HepG2 (cell line): Measurements from ENCODE around the gene CFAP210. TPM values are rescaled to one million over a fixed set of nuclear protein-coding genes. Genes with fewer than 3 reads are reported as not detected.

ENCODE experiments used
- ATAC-seq: fragments of 200-7000 bp; cut with Tn5 transposase; 3 replicates; pipeline ENCODE4 v1.9.1; 2020; ENCODE audit warnings: mild to moderate bottlenecking, moderate library complexity
- BruUV-seq: library from RNA; stranded (reverse); fragments of 400-500 nt; replicated peaks from 2 replicates; lab custom pipeline; 2021; lab: Mats Ljungman, UMichigan
- CTCF ChIA-PET: fragments of 300-600 bp; formaldehyde crosslinking; extraction: SDS; loops from one replicate; lab custom pipeline; 2021; ENCODE audit warnings: low total read pairs, inconsistent platforms, low intra/inter-chr PET ratio; lab: Yijun Ruan, JAX
- POLR2A ChIA-PET: fragments of 350-600 bp; sonication (Branson Sonifier 250); formaldehyde crosslinking; loops from one replicate; lab custom pipeline; 2020; ENCODE audit warnings: antibody characterized with exemption, inconsistent platforms; lab: Yijun Ruan, JAX
- DNase-seq: peaks from one replicate; pipeline ENCODE4 v3.0.0-alpha.2; 2015; ENCODE audit warnings: low spot score
- FAIRE-seq: peaks from 3 replicates; lab custom pipeline; 2011; peaks lifted over from hg19 to GRCh38; lab: Jason Lieb, UNC
- H2AFZ ChIP-seq: one replicate; pipeline ENCODE4 v1.6.1; 2011; ENCODE audit warnings: low read length, inconsistent platforms
- H3K27ac ChIP-seq: fragments of 300-600 bp; 3 replicates; pipeline ENCODE4 v1.8.0; 2011; ENCODE audit warnings: mixed run types, mild to moderate bottlenecking, mixed read lengths, low read length, inconsistent platforms; ENCODE audit not compliant: insufficient read depth; ENCODE audit errors: extremely low read length
- H3K27me3 ChIP-seq, 2 experiments: fragments of 200-600 bp in 1 of 2; 2 replicates in 1 of 2; 3 replicates in 1 of 2; pipeline versions ENCODE4 v1.6.0 to v1.8.0; 2011; ENCODE audit warnings: low read length in 2 of 2, mild to moderate bottlenecking in 2 of 2, moderate library complexity in 2 of 2, inconsistent platforms in 1 of 2; ENCODE audit not compliant: insufficient read depth in 2 of 2, control insufficient read depth in 1 of 2
- H3K36me3 ChIP-seq, 2 experiments: fragments of 200-600 bp in 1 of 2; replicated peaks in 1 of 2; 2 replicates in 1 of 2; 3 replicates in 1 of 2; pipeline versions ENCODE4 v1.5.1 to v1.8.0; 2011; ENCODE audit warnings: low read length in 2 of 2, inconsistent platforms in 1 of 2; ENCODE audit not compliant: insufficient read depth in 2 of 2, control insufficient read depth in 1 of 2
- H3K4me1 ChIP-seq: 2 replicates; pipeline ENCODE4 v1.5.1; 2012; ENCODE audit warnings: low read length, inconsistent platforms; ENCODE audit not compliant: insufficient read depth
- H3K4me2 ChIP-seq: 2 replicates; pipeline ENCODE4 v1.6.0; 2011; ENCODE audit warnings: low read depth, low read length, inconsistent platforms
- H3K4me3 ChIP-seq, 3 experiments: fragments of 200-600 bp in 1 of 3; sonication (generic), shearing (Covaris generic) in 1 of 3; replicated peaks in 1 of 3; 2 replicates each; pipeline ENCODE4 v1.5.1; 2011 to 2016; ENCODE audit warnings: low read length in 3 of 3, inconsistent platforms in 2 of 3, low read depth in 2 of 3, mild to moderate bottlenecking in 2 of 3, control low read depth in 1 of 3, mixed read lengths in 1 of 3; ENCODE audit not compliant: insufficient read depth in 1 of 3
- H3K79me2 ChIP-seq: one replicate; pipeline ENCODE4 v1.6.1; 2011; ENCODE audit warnings: low read length, inconsistent platforms; ENCODE audit not compliant: insufficient read depth
- H3K9ac ChIP-seq: 2 replicates; pipeline ENCODE4 v1.6.0; 2011; ENCODE audit warnings: mild to moderate bottlenecking, low read depth, low read length, inconsistent platforms; ENCODE audit not compliant: insufficient read depth
- H3K9me3 ChIP-seq: 2 replicates; pipeline ENCODE4 v1.5.1; 2012; ENCODE audit warnings: mild to moderate bottlenecking, low read length
- H4K20me1 ChIP-seq: 2 replicates; pipeline ENCODE4 v1.6.0; 2011; ENCODE audit warnings: inconsistent platforms, mild to moderate bottlenecking, low read length, moderate library complexity; ENCODE audit not compliant: insufficient read depth
- CBX2 ChIP-seq, 2 experiments: fragments of 200-600 bp in 1 of 2; sonication (generic); formaldehyde crosslinking in 1 of 2; IDR thresholded peaks; 2 replicates each; pipeline versions ENCODE4 v1.7.0 to v1.8.1; 2018 to 2022; ENCODE audit warnings: low read depth in 2 of 2, low read length in 1 of 2, mild to moderate bottlenecking in 1 of 2, missing genetic modification reagents in 1 of 2
- CREB1 ChIP-seq, 2 experiments: fragments of 450-650 bp in 1 of 2; IDR thresholded peaks; 2 replicates each; pipeline ENCODE4 v1.6.1; 2016 to 2017; ENCODE audit warnings: control low read depth in 1 of 2, mild to moderate bottlenecking in 1 of 2, missing compliant biosample characterization in 1 of 2, missing genetic modification characterization in 1 of 2
- FOXP1 ChIP-seq, 2 experiments: fragments of 450-650 bp in 1 of 2; IDR thresholded peaks; 2 replicates each; pipeline ENCODE4 v1.6.1; 2017 to 2018; ENCODE audit warnings: antibody characterized with exemption in 1 of 2
- MTA1 ChIP-seq: sonication (generic); formaldehyde crosslinking; IDR thresholded peaks from 2 replicates; pipeline ENCODE4 v1.4.0; 2020; ENCODE audit warnings: missing genetic modification reagents, mild to moderate bottlenecking, borderline replicate concordance
- THYN1 ChIP-seq: sonication (generic); formaldehyde crosslinking; IDR thresholded peaks from 2 replicates; pipeline ENCODE4 v1.8.1; 2023; ENCODE audit warnings: low read depth, mild to moderate bottlenecking, moderate library complexity, missing genetic modification reagents, borderline replicate concordance
- TOPORS ChIP-seq: sonication (generic); formaldehyde crosslinking; IDR thresholded peaks from 2 replicates; pipeline ENCODE4 v1.8.0; 2023; ENCODE audit warnings: mild to moderate bottlenecking, missing genetic modification reagents
- ZFP36L2 ChIP-seq: sonication (generic); formaldehyde crosslinking; IDR thresholded peaks from 2 replicates; pipeline ENCODE4 v1.4.0; 2020; ENCODE audit warnings: missing genetic modification reagents
- ZNF160 ChIP-seq: sonication (generic); formaldehyde crosslinking; IDR thresholded peaks from 2 replicates; pipeline ENCODE4 v1.8.0; 2022; ENCODE audit warnings: mild to moderate bottlenecking, inconsistent platforms, missing genetic modification reagents
- ZNF382 ChIP-seq: sonication (generic); formaldehyde crosslinking; IDR thresholded peaks from 2 replicates; pipeline ENCODE4 v1.5.0; 2020; ENCODE audit warnings: missing genetic modification reagents, mild to moderate bottlenecking, borderline replicate concordance
- ZNF460 ChIP-seq: sonication (generic); formaldehyde crosslinking; IDR thresholded peaks from 2 replicates; pipeline ENCODE4 v1.5.1; 2020; ENCODE audit warnings: missing genetic modification reagents, mild to moderate bottlenecking, borderline replicate concordance
- WGBS: methylation state at CpG from one replicate; pipeline ENCODE4 v1.1.6; 2017; ENCODE audit warnings: low lambda C conversion rate; 5-methylcytosine and 5-hydroxymethylcytosine counted together
- in situ Hi-C: cut with HindIII; loops from 2 replicates; pipeline ENCODE4 v1.10.0; 2017; ENCODE audit warnings: low pct_unique_long_range_greater_than_20kb; ENCODE audit not compliant: extremely low pct_ligation_motif_present
- intact Hi-C: fragments of 100-400 bp; cut with micrococcal nuclease; formaldehyde crosslinking; loops from one replicate; pipeline ENCODE4 v1.10.0; 2022; ENCODE audit not compliant: unreplicated experiment
- polyA plus RNA-seq, 8 experiments: library from polyadenylated mRNA; depleted of rRNA in 3 of 8; stranded (reverse) in 7 of 8; unstranded in 1 of 8; fragments of >200 nt; fragmentation: Illumina TruSeq in 4 of 8; extraction: Trizol in 4 of 8; gene quantifications; 2 replicates each; pipeline versions ENCODE4 v1.2.1 to v1.2.3, GENCODE V29; 2011 to 2016; ENCODE audit warnings: low read depth in 4 of 8, missing spikeins in 1 of 8, mixed read lengths in 1 of 8; ENCODE audit not compliant: insufficient read depth in 1 of 8
- total RNA-seq, 5 experiments: library from RNA; depleted of rRNA; stranded (reverse); fragments of >200 nt; fragmentation: Illumina TruSeq; extraction: Trizol; gene quantifications; 2 replicates each; pipeline ENCODE4 v1.2.3, GENCODE V29; 2016; ENCODE audit warnings: low read depth in 1 of 5
- TF ChIP-seq, protein P1 (sequence below): sonication (generic); formaldehyde crosslinking; IDR thresholded peaks from 2 replicates; pipeline ENCODE4 v1.8.1; 2023; ENCODE audit warnings: missing genetic modification reagents, mild to moderate bottlenecking, borderline replicate concordance
- TF ChIP-seq, protein P2 (sequence below): sonication (generic); formaldehyde crosslinking; IDR thresholded peaks from 2 replicates; pipeline ENCODE4 v1.4.0; 2020; ENCODE audit warnings: missing genetic modification reagents, borderline replicate concordance
- TF ChIP-seq, protein P3 (sequence below): sonication (generic); formaldehyde crosslinking; IDR thresholded peaks from 2 replicates; pipeline ENCODE4 v1.4.0; 2020; ENCODE audit warnings: missing genetic modification reagents

Gene CFAP210
- total and polyA plus RNA-seq, 2 of the 13 experiments (the other 11 are each of a cell fraction or from before 2014, with no cell fraction given), result 0.18 TPM; not detected in 1

DNA sequence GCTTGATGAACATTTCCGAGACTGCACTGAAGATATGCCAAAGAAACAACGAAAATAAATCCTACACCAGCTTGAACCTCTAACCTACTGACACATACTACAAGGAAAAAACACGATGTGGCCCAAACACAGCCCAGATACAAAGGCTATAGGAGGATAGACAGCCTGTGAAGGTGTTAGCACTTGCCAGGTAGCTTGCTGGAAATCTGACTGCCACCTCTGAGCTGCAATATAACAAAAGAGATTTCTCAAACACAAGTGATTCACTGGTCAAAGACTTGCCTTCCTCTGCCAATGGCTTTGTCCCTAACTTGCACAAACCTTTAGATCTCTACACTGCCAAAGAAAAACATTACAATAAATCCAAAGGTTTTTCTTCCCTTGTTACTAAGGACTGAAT is 21.1 kb downstream of the CFAP210 start:
- in situ Hi-C loops, result loop anchor here (10.0 kb wide), 1 partner anchor 148 kb away; no protein-coding TSS in a partner anchor
- Histone ChIP-seq H3K27me3 (no peaks in the 10 kb centered on the region), H3K9me3 (no peaks in the 10 kb centered on the region), H3K79me2 (no peaks in the 10 kb centered on the region), H4K20me1 (no peaks in the 10 kb centered on the region), H3K4me3 (no peak overlapping the region), H3K36me3 (no peaks in the 10 kb centered on the region), H3K4me1 (peaks cover 10% of the 10 kb centered on the region), H3K9ac (no peak overlapping the region), H3K27ac (no peak overlapping the region), H2AFZ (no peak overlapping the region), H3K4me2 (no peak overlapping the region)
- FAIRE-seq (no peak), ATAC-seq (no peak), DNase-seq (no peak)
- TF ChIP-seq ZNF460 (CRISPR knock-in tag) (no peak), CREB1 (IDR thresholded peaks at IDR 0.05) (peak; percentile 89), CREB1 (CRISPR knock-in tag; IDR thresholded peaks at IDR 0.05) (no peak)
- BruUV-seq, result no TSS peak
- intact Hi-C loops, result loop anchor here (1.0 kb wide), 1 partner anchor 10 kb away; no protein-coding TSS in a partner anchor
- ChIA-PET POLR2A (no interaction called here), CTCF (no interaction called here)
- 34% methylated on average over 3 of the region's 3 CpGs for WGBS

DNA sequence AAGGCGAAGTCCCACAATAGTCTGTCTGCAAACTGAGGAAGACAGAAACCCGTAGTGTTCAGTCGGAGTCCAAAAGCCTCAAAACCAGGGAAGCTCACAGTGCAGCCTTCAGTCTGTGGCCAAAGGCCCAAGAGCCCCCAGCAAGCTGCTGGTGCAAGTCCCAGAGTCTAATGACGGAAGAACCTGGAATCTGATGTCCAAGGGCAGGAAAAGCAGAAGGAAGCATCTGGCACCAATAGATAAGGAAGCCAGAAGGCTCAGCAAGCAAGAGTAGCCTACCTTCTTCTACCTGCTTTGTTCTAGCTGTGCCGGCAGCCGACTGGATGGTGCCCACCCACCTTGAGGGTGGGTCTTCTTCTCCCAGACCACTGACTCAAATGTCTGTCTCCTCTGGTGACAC is 21.8 kb downstream of the CFAP210 start:
- WGBS, result 71% methylated on average over 6 of the region's 6 CpGs
- H3K9me3 ChIP-seq, result no peaks in the 10 kb centered on the region
- no peak overlapping the region for H3K4me2 ChIP-seq
- no TSS peak for BruUV-seq
- H3K4me1 ChIP-seq, result peaks cover 10% of the 10 kb centered on the region
- no peaks in the 10 kb centered on the region for H3K27me3 ChIP-seq
- intact Hi-C loops, result no loop called here
- ChIA-PET CTCF (no interaction called here), POLR2A (no interaction called here)
- no peak overlapping the region for H2AFZ ChIP-seq
- no peaks in the 10 kb centered on the region for H3K36me3 ChIP-seq
- no peak for FAIRE-seq
- DNase-seq, result no peak
- no peak overlapping the region for H3K9ac ChIP-seq
- no peaks in the 10 kb centered on the region for H3K79me2 ChIP-seq
- no peak overlapping the region for H3K27ac ChIP-seq
- no peaks in the 10 kb centered on the region for H4K20me1 ChIP-seq
- no peak overlapping the region for H3K4me3 ChIP-seq
- in situ Hi-C loops, result loop anchor here (10.0 kb wide), 1 partner anchor 148 kb away; no protein-coding TSS in a partner anchor
- ATAC-seq, result no peak
- TF ChIP-seq CBX2 (IDR thresholded peaks at IDR 0.05; ENCODE audit: low read depth, low read length) (no peak), CBX2 (CRISPR knock-in tag; IDR thresholded peaks at IDR 0.05; ENCODE audit: low read depth) (no peak), ZFP36L2 (CRISPR knock-in tag) (no peak), MTA1 (no peak), TOPORS (no peak), FOXP1 (IDR thresholded peaks at IDR 0.05) (no peak), FOXP1 (CRISPR knock-in tag; IDR thresholded peaks at IDR 0.05) (no peak), ZNF382 (CRISPR knock-in tag) (no peak), THYN1 (CRISPR knock-in tag) (no peak), ZNF160 (CRISPR knock-in tag) (no peak)
- TF ChIP-seq, protein P1, sequence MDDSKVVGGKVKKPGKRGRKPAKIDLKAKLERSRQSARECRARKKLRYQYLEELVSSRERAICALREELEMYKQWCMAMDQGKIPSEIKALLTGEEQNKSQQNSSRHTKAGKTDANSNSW (CRISPR knock-in tag), result no peak
- TF ChIP-seq, protein P2, sequence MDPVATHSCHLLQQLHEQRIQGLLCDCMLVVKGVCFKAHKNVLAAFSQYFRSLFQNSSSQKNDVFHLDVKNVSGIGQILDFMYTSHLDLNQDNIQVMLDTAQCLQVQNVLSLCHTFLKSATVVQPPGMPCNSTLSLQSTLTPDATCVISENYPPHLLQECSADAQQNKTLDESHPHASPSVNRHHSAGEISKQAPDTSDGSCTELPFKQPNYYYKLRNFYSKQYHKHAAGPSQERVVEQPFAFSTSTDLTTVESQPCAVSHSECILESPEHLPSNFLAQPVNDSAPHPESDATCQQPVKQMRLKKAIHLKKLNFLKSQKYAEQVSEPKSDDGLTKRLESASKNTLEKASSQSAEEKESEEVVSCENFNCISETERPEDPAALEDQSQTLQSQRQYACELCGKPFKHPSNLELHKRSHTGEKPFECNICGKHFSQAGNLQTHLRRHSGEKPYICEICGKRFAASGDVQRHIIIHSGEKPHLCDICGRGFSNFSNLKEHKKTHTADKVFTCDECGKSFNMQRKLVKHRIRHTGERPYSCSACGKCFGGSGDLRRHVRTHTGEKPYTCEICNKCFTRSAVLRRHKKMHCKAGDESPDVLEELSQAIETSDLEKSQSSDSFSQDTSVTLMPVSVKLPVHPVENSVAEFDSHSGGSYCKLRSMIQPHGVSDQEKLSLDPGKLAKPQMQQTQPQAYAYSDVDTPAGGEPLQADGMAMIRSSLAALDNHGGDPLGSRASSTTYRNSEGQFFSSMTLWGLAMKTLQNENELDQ (CRISPR knock-in tag), result no peak
- TF ChIP-seq, protein P3, sequence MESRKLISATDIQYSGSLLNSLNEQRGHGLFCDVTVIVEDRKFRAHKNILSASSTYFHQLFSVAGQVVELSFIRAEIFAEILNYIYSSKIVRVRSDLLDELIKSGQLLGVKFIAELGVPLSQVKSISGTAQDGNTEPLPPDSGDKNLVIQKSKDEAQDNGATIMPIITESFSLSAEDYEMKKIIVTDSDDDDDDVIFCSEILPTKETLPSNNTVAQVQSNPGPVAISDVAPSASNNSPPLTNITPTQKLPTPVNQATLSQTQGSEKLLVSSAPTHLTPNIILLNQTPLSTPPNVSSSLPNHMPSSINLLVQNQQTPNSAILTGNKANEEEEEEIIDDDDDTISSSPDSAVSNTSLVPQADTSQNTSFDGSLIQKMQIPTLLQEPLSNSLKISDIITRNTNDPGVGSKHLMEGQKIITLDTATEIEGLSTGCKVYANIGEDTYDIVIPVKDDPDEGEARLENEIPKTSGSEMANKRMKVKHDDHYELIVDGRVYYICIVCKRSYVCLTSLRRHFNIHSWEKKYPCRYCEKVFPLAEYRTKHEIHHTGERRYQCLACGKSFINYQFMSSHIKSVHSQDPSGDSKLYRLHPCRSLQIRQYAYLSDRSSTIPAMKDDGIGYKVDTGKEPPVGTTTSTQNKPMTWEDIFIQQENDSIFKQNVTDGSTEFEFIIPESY (CRISPR knock-in tag), result no peak
